Measurements from ENCODE around the gene MYH13.

MYH13 gene

DNA sequence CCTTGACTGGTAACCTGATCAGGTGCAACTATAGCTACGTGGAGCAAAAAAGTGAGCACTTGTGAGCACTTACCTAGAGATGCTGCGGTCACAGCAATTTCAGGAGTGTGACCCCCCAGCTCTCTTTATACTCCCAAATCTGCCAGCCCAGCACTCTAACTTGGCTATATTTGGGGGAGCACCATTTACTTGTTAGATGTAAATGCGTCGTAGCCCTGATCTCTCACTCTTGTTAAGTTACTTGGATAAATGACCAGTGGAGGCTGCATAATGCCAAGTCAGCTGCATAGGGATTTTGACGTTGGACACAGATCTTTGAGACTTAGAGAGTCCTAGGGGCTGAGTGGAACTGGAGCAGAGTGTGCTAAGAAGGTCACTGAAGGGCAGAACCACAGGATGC, at the start of gene MYH13:
TSS of gene MYH13 (minus strand) at position 101 of the 400 bp plus-strand sequence. CDS start 8,476 bp downstream, outside the sequence.
- DNase-seq = no peak

DNA sequence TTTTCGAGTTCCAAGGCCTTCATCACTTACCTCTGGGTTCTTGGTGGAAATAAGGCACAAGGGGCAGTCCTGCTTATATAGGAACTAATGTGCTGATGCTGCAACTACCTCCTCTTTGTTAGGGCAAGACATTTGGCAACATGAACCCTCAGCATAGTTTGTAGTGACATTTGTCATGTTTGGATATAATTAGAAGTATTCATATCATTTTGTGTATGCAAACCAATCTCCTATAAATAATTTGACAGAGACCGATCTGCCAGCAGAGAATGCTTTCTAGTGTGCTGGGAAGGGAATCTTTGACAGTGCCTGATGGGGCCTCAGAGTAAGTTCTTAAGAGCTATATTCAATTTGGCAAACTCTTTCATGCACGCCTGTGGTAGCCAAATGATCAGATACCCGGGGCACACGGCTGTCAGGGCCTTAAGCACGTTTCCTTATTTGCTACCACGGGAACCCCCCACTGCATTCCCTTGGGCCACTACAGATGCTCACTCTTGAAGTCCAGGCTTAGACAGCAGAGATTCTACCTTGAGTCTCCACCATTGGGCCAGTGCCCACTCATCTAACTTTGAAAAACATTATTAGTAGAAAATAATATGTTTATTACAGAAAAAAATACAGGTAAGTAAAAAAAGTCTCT, 49.2 kb upstream of the MYH13 start, which contains the start of gene MYH8:
TSS of gene MYH8 (minus strand) at position 51 of the 643 bp plus-strand sequence. CDS start 1,723 bp downstream, outside the sequence.
- no peak for DNase-seq

DNA sequence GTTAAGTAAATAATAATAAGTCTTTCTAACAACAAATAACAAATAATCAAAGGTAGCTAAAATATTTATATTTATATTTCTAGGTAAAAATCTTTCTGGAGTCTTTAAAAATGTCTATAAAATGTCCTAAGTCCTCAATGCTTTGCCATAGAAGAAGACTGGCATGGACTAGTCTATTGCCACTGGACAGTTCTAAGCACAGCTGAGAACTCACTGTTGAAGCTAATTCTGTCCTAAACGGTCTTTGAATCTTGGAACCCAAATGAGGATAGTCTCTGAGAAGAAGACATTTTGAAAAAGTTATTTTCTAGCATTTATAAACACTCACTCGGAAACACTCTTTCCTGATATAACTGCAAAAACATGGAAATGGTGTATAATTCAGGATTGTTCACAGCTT, 48.4 kb upstream of the MYH13 start:
- DNase-seq = no peak

DNA sequence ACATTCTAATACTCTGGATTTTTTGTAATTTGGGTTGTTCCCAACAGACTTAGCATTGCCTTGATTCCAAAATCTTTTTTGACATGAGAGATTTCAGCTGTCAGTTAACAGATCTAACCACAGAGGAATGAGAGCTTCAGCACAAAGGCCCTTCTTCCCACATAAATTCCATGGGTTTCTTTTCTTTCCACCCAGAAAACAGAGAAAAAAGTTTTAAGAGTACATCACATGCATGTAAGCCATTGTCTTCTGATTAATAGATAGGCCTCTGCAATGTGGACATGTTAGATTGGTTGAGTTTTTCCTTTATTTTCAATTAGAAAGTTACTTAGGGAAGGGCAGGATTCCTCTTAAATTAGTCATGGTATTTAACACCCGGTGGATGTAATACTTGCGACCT, 48.0 kb upstream of the MYH13 start:
- DNase-seq = no peak

DNA sequence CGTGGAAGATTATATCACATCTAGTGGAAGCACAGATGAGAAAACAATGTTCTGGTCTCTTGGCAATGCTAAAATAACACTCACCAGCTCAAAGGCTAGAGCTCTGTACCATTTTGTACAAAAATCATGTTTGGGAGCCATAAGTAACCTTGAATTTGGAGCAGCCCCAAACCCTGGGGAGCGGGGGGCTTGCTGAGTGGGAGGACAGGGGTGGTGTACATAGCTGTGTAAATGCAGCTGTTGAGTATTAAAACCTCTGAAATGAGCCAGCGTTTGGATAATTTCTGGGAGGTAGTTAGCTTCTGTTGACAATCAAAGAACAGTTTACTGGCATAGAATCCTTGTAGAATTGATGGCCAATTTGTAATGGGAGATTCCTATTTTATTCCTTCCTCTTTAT, 44.6 kb upstream of the MYH13 start:
- no peak for DNase-seq

DNA sequence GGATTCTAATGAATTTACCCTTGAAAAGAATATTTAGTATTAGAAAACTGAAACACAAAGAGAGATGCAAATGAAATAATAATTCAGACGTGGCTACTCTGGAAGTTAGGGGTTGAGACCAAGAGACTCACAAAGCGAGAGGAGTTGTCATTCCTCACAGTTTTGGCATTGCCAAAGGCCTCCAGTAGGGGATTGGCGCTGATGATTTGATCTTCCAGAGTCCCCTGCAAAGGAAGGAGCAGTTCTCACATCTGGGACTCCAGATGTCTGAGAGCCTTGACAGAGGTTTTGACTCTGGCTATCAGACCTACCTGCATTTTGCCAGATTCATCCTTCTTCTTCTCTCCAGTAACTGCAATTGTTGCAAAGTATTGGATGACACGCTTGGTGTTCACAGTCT, 42.4 kb upstream of the MYH13 start:
- DNase-seq = no peak

DNA sequence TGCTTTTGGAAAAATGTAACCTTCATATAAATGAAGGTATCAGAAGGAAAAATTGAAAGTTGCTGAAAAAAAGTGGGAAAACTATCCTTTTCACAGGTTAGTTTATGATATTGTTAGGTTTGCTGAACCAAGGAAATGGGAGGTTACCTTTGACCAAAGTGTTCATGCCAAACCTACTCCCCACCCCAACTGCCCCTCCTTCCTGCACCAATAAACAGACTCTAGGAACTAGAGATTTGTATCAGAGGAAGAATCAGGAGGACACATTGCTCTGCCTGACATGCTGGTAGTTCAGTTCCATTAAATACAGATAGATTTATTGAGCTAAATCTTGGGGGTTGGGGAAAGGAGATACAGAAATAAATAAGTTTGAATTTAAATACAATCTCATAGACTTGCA, 30.8 kb upstream of the MYH13 start:
- no peak for DNase-seq

DNA sequence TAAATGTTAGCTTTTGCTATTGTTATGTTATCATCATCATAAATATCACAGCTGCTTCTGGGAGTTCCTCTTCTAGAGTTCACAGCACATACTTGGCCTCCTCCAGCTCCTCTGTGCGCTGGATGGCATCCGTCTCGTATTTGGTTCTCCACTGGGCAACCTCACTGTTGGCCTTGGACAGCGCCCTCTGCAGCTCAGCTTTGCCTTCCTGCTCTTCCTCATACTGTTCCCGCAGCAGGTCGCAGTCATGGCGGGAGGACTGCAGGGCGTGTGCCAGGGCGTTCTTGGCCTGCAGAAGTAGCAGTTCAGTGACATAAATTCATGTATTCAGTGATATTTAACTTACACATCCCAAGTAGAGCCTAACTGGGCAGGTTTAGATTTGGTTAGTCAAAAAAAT, 25.5 kb upstream of the MYH13 start:
- DNase-seq = peak; percentile 5

DNA sequence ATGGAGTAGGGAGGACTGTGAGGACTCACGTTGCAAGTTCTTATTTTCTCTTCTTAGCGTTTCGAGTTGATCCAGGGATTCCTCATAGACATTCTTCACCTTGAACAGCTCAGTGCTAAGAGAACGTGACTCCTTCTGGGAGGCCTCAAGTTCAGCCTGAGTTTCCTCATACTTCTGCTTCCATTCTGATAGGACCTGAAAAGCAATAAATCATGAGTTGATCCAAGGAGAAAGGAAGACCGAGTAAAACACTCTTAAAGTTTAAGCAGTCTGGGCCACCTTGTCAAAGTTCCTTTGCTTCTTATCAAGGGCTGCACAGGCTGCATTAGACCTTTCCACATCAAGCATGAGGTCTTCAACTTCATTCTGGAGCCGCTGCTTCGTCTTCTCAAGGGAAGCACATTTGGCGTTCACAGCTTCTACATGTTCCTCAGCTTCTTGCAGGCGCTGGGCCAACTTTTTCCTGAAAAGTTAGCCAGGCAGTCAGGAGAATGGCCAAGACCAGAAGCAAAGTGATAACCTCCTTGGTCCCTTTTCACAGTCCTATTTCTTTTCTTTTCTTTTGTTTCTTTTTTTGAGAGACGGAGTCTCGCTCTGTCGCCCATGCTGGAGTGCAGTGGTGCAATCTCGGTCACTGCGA, 23.8 kb upstream of the MYH13 start:
- no peak for DNase-seq

DNA sequence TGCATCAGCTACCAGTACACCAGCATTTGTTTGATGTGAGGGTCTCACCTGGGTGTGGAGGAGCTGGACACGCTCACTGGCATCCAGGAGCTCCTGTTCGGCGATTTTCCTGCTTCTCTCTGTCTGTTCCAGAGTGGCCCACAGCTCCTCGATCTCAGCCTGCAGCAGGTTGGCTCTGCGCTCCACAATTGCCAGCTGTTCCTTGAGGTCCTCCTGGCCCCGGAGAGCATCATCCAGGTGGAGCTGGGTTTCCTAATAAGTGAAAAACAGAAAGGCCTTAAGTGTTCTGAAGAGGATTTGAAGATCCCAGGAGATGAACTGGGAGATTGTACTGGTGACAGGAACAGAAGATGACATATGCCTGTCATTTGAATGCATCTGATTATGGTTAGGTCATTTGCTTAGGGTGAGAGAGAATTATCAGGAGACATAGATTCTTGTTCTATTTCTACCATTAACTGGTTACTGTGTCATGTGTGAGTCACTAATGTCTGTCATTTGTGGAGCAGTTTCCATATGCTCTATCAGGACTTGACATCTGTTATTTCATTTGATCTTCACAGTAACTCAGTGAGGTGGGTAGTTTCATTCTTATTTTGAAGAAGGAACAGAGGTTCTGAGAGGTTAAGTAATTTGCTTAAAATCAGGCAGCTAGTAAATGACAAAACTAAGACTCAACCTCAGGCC, 21.5 kb upstream of the MYH13 start:
- DNase-seq = no peak

DNA sequence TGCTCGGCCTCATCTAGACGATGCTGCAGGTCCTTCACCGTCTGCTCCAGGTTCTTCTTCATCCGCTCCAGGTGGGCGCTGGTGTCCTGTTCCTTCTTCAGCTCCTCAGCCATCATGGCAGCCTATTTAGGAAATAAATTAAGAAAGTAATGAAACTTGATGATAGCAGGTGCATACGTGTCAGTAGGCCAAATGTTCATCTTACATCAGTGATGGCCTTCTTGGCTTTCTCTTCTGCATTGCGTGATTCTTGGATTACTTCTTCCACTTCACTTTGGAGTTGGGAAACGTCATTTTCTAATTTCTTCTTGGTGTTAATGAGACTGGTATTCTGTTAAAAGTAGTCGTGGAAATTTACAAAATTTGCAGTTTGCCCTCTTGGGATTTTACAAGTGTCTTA, 20.1 kb upstream of the MYH13 start:
- DNase-seq = no peak

DNA sequence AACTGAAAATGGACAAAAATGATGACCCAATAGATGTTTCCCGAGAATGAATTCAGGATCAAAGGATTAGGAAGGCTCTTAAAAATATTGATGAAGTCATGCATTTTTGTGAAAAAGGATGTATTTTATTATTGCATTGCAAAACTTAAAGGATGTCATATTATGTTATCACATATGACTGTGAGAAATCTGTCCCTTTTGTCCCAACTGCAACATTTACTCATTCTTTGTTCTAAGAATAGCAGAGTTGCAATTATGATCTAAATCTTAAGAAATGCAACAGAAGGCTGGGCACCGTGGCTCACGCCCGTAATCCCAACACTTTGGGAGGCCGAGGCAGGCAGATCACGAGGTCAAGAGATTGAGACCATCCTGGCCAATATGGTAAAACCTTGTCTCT, 13.1 kb upstream of the MYH13 start:
- DNase-seq = peak; percentile 17

DNA sequence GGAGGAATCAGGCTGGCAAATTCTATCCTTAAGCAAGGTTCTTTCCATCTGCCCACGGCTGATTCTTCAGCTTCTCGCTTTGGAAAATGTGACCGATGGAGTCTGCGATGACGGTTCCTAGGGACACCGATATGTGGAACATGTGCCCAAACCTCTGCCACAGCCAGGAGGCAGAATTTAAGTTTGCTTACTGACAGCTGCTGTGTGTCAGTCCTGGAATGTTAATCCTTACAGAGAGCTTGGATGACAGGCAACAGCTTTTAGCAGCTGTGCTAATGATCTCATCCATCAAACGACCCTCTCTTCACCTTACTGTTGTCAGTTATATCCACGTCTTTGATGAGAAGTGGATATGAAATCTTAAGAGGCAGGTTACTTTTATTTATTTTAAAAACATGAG, 11.4 kb upstream of the MYH13 start:
- no peak for DNase-seq

DNA sequence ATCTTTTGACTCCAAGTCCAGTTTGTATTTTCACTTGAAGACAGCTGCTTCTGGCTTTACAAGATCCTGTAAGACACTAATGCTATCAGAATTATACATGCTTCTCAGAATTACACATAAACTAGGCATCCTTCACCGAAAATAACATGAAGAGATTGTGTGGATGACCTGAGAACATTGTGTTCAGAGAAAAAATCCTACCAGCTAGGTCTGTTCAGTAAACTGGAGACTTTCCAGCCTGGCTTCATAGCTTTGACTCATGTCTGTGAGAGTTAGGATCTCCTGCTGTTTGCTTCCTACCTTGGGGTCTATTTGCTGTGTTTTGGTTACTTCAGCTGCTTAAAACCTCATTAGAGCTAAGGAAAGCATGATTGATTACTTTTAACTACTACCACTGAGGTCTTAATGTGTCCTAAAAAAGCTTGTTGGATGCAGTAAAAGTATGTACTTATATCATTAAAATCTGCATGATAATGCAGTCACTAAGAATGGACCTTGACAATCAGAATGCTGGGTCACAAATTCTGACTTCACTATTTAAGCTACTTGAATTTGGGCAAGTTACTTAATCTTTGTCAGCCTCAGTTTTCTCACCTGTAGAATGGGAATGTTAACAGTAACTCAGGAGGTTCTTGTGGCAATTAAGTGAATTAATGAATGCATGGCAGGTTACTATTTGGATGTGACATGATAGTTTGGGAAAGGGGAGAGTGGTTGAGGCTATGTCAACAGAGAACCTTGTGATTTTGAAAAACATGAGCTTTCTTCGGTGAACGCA, 8.0 kb upstream of the MYH13 start:
- DNase-seq = no peak

DNA sequence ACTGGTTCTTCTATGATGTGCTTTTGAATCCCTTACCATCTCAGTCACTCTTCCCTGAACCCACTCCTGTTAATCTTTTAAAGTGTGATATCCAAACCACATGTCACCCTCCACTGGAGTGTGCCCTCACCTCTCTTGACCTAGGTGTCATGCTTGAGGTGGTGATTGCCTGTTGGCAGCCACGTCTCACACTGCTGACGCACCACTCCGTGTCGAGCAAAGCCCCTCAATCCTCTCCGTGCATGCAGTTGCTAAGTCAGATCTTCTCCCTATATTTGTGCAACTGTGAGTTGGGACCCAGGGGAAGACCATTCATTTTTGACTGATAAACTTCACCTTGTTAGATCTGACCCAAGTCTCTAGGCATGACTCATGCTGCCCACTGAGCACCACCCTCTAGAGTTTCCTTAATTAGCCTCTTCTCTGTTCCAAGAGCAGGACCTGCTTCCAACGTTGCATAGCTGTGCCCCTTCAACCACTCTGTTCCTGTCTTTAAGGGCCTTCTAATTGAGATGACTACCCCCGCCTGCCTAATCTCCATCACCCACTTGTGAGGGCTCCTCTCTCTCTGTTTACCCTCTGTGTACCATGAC, 2.7 kb downstream of the MYH13 start:
- DNase-seq = no peak

DNA sequence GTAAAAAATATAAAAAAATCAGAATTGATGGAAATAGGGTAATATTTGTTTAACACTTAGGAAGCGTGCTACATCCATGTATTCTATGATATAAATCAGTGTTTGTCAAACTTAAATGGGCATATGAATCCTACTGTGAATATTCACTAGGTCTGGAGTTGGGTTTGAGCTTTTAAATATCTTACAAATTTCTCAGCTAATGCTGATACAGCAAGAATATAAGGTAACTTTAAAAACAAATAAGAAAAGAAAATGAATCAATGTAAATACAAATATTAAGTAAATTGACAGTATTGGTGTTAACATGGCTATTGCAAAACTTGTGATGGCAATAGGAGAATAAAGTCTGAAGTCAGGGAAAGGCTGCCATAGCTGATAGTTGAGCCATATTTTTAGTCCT, 3.6 kb downstream of the MYH13 start:
- DNase-seq = no peak

DNA sequence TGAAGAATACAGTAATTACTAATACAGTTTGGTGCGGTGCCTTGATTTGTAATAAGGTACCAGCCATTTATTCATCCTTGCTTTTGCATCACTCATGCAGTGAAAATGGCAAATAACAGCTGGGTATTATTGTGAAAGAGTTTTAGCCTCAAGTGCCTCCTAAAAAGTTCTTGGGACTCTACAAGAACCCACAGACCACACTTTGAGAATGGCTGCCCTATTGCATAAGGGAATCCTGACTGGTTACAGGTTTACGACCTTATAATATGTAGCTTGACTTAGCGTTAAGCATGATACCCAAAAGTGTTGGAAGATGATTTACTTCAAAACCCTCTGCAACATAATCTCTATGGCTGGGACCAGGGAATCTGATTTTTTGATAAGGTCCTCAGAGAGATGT, 4.2 kb downstream of the MYH13 start:
- DNase-seq = peak; percentile 48

DNA sequence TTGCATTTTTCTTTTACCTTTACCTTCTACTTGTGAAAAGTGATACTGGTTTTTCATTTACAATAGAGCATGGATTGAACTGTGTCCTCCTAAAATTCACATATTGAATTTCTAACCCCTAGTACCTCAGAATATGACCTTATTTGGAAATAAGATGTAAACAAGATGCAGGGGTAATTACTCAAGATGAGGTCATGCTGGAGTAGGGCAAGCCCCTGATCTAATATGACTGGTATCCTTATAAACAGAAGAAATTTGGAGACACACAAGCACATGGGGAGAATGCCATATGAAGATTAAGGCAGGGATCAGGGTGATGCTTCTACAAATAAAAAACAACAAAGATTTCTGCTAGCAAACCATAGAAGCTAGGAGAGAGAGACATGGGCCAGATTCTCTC, 12.2 kb downstream of the MYH13 start:
- no peak for DNase-seq

DNA sequence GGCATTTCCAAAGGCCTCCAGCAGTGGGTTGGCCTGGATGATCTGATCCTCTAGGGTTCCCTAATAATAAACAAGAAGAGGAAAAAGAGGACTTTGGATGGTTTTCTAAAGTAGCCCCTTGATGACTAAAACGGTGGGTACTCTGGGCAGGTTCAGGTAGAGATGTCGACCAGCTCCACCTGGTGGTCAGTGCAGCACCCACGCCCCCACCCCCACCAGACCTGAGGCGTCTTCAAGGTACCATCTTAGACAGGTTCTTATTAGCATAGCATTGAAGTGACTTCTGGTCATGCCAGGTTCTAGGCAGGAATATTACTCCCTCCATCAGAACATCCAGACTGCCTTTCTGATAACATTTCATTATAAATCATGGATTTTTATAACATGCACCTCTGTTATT, 15.0 kb downstream of the MYH13 start:
- DNase-seq = no peak

DNA sequence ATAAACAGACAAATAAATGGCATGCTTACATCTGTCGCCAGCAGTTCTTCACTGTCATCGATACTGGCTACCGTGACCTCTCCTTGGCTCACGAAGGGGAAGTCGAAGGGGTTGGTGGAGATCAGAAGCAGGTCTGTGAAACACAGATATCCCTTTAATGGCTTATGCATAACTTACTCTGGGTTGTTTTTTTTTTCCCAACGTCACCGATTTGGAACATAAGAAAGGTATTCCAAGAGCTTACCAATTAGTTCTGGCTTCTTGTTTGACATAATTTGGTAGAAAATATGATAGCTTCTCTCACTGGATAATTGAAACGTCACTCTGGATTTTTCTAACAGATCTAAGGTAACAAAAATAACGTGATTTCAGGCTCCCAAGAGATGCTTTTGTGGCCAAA, 18.2 kb downstream of the MYH13 start:
- DNase-seq = no peak

DNA sequence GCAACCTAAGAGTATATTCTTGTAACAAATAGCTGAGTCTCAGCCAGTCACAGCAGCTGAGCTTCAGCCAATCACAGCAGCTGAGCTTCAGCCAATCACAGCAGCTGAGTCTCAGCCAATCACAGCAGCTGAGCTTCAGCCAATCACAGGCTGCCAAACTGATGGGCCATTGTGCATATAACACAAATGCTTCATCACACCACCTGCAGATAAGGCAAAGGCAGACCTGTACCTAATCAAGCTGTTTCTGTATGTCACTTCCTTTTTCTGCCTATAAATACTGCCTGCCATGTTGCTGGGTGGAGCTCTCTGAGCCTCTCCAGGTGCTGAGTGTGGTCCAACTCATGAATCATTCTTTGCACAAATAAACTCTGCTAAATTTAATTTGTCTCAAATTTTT, 19.9 kb downstream of the MYH13 start:
- DNase-seq = no peak

DNA sequence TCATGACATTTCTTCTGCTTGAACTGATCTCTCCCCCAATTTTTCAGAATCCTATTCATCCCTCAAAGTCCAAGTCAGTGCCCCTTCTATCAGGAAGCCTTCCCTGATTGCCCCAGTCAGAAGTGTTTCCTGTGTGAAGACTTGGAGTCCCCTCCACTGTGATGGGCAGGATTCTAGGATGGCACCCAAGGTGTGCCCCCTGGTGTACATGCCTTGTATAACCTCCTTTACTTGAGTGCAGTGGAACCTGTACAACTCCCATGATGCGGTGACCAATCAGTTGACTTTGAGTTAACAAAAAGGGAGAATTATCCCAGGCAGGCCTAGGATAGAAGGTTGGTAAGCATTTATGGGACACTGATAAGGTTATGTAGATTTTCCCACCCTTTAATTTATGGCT, 23.4 kb downstream of the MYH13 start:
- peak; percentile 7 for DNase-seq

DNA sequence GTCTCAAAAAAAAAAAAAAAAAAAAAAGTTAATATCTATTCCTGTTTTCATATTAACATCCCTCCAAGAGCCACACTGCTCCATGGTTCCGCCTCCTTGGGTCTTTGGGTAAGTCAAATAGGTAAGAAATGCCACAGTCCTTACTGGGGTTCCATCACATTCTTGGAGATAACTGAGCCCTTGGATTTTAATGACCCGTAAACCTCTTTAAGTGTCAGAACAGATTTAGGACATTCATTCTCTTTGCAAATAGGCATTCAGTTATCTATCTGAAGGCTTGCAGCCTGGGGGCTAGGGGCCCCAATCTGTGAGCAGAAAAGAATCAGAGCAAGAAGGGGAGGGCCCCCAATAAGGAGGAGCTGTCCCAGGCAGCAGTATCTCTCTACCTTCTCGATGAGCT, 28.0 kb downstream of the MYH13 start:
- DNase-seq = no peak

Measured in MV-4-11 (cell line).